Retina (tissue), 1 donor: ENCODE measurements around the gene ADAMTS2.
A peak's percentile ranks its signal among the peaks of the same experiment; 100 is the strongest.
"Not testable (repeated sequence)": the region's sequence is repeated elsewhere in the genome, so short reads cannot be mapped to it uniquely, and the experiment has no call there.

Experiments used
- DNase-seq: peaks from one replicate; pipeline ENCODE4 v3.0.0-alpha.2; 2016

Gene ADAMTS2

DNA sequence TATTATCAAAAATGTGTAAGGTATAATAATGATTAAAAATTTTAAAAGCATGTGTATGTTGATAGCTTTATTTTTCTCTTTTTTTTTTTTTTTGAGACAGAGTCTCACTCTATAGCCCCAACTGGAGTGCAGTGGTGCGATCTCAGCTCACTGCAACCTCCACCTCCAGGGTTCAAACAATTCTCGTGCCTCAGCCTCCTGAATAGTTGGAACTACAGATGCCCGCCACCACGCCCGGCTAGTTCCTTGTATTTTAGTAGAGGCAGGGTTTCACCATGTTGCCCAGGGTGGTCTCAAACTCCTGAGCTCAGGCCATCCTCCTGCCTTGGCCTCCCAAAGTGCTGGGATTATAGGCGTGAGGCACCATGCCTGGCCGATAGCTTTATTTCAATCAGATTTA is 20.9 kb downstream of the ADAMTS2 start:
- DNase-seq: not testable (repeated sequence)

DNA sequence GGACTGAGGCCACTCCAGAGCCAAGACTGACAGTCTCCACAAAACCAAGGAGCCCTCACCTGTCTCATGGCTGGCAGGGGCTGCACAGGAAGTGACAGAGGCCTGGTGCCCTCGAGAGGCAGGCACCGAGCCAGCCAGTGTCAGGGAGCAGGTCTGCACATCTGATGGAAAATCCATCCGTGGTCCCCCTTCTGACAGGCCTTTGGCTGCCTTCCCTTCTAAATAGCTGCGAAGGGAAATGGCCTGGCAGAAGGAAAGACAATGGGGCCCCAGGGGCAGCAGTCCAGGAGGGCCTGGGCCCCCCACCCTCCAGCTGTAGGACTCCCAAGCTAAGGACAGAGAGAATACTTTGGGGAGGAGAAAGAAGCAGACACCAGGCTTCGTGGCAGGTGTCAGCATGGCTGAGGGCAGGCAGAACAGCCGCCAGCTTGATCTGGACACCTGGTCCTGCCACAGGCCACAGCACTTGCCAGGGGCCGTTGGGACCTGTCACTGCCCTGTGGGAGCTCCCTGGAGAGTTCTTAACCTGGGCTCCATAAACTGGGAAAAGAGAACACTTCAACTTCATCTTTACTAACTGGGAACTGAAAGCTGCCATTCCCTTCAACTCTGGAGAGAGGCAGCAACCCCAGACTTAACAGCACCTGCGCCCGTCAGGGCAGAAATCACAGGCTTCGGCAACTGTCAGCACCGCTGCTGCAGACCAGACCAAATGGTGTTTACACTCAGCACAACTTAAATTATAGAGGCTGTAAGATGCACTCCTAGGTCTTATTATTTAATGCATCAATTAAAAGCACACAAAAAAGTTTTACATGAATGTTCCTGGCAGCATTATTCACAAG is 22.0 kb downstream of the ADAMTS2 start:
- DNase-seq: no peak

DNA sequence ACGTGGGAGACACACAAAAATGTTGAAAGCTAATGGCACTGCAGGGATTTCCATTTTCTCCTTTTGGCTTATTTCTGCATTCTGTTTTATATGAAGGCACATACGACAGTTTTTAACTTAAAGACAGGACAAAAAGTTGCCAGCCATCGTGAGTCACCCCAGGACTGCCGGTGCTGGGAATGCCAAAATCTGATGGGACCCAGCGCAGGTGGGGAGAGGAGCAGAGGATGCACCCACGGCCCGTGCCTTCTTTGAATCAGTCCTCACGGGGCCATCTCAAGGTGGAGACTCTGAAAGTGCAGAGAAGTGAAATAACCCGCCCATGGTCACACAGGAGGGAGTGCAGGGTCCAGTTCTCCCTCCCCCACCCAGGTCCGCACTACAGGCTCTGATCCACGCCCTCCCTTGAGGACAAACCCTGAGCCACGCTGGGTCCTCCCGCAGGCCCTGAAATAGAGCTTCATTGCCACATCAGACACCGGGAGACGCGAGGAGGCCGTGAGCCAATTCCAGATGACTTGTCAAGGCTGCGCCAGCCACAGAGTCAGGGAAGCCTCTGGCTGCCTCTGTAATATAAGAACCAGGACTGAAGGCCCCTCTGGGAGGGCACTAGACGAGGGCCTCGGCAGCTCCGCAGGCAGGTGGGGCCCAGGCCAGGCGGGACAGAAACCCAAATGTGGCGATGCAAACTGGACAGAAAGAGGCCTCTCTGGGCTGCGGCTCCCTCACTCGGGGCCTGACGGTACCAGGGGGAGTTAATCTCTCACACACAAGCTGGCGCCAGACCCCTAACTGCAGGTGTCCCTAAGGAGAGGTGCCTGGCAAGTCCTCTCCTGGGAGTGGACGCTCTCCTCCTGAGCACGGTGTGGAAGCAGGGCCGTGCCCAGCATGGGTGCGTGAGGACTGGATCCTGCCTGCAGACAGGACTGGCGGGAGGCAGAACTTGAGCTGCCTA is 22.9 kb downstream of the ADAMTS2 start:
- DNase-seq: no peak

DNA sequence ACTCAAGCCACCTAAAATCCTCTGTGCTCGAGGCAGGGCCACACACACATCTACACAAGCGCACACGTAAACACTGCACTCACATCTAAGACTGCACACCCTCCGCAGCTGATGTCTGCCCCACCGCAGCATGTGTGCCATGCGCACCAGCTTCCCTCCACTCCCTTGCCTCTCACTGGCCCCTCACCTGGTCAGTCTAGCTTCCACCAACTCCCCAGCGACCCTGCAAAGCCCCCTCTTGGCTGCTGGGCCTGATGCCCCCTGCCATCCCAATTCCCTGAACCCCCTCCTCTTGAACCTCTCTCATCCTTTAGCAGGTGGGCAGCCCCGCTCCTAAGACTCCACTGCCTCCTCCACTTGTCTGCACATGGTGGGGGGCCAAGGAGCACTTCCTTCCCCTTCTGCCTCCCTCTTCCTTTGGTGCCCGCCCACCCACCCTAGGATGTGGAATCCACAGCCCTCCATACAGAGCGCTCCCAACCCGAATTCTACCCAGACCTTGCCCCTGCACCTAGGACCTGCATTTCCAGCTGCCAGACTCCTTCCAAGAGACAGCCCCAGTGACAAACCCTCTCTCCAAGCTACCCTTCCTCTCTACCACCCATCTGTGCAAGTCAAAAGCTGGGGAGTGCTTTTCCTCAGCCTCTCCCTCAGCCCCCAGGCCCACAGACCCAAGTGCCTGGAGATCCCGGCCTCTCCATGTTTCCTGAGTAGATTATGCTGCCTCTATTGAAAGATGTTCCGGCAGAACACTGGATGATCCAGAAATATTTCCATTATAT is 23.9 kb downstream of the ADAMTS2 start:
- DNase-seq: no peak

DNA sequence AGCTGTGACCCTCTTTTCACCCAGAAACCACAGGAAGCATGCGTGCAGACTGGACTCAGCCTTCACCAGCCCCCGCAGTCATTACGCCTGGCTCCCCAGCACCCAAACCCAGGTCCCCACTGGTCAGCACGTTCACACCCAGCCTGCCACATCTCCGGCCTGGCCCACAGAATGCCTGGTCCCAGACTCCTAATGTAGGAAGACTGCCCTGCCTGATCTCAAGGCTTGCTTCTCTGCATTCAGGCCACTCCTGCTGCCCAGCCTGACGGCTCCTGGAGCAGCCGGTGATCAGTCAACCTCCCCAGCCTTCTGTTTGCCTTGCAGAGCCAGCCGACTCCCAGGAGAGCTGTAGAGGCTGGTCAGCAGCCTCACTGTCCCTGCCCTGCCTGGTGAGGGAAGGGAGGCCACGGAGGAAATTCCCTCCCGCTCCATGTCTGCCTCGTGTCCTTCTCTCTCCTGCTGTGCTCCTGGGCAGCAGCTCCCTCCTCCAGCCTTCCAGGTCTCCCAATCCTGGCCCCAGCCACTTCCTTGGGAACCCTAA is 25.4 kb downstream of the ADAMTS2 start:
- DNase-seq: peak; percentile 54

- DNase-seq: no peak
These were observed 26.1 kb downstream of the ADAMTS2 start for GRCh38 chr5:179319123-179319522.

GRCh38 chr5:179318221-179318955 is 26.9 kb downstream of the ADAMTS2 start:
- peak; percentile 85 for DNase-seq

- DNase-seq: no peak
These were observed 27.6 kb downstream of the ADAMTS2 start for GRCh38 chr5:179317411-179318220.

DNA sequence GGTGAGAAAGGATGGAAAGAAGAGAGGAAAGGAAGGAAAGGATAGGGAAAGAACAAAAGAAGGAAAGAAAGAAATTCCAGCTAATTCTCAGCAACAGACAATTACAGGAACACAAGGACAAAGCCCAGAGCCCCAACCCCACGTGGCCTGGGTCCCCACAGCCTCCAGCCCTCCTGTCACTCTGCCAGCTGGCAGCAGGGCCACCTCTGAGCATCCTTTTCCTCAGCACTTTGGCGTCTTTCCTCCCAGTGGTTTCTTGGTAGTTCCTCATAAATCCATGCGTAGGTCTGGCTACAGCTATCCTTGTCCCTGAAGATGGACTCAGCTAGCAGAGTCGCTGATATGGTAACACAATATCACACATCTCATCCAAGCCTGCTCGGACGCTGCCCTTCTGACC is 28.3 kb downstream of the ADAMTS2 start:
- DNase-seq: no peak

DNA sequence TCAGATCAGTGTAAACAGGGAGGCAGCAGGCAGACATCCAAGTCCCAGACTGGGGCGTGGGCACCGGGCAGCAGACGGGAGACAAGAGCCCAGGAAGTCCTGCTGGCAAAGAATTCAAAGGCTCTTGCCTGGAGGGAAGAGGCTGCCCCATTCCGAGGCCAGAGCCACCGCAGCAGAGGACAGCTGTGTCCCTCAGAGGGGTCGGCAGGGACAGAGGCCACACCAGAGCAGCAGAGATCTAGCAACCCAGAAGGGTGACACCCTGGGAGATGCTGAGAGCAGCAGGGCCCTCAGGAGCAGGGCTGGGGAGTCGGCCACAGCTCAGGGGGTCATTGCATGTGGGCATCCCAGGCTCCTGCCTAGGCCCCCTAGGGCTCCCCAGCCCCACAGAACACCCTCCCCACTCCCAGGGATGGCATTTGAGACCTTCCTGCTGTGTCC is 29.1 kb downstream of the ADAMTS2 start:
- no peak for DNase-seq

- DNase-seq: no peak
These were observed 29.8 kb downstream of the ADAMTS2 start for GRCh38 chr5:179315356-179315890.

DNA sequence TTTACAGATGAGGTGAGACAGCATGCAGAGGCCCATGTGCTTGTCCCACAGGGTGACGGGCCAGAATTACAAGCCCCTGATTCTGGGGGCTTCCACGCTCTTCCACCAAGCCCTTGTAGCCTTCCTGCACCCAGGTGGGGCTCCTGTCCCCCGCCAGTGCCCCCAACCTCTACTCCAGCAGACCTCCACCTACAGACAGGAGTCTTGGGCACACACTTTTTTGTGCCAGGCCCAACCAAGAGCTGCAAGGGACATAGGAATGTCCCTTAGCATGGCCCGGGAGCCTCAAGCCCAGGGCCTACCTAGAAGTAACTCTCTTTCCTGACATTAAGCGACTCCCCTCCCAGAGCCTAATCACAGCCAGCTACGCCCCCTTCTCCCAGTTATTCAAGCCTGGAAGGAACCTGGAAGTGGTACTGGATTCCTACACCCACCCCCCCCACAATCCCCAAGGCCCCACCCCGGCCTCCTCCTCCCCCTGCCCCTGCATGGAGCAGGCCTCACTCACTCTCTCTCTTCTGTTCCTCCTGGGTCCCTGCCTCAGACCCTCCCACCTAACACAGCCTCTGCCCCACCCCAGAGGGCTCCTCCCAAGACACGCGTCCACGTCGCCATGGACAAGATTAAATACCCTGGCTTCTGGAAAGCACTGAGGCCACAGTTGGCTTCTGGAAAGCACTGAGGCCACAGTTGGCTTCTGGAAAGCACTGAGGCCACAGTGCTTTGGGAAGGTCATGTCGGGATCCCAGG is 30.5 kb downstream of the ADAMTS2 start:
- DNase-seq: no peak

DNA sequence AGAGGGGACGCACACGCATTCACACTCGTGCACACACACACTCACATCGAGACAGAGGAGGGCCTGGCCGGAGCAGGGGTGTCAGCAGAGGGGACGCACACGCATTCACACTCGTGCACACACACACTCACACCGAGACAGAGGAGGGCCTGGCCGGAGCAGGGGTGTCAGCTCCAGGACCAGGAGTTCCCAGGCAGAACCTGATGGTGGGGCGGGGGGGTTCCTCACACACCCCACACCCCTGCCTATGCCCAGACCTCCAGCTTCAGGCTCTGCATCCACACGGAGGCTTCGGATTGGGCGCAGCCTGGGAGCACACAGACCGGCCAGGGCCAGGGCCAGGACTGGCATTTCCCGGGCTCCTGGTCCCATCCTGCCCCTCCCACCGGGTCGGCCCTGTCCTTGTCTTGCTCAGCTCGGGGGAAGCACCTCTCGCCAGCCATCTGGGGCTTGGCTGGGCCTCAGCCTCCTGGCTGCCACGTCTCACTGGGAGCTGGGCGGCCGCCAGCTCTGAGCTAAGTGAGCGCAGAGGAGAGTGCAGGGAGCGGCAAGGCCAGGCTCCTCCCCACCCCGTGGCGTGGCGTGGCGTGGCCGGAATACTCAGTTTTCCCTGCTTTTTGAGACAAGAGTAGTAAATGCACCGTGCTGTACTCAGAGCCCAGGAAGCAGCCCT is 31.3 kb downstream of the ADAMTS2 start:
- DNase-seq: peak; percentile 20

- DNase-seq: no peak
These were observed 32.6 kb downstream of the ADAMTS2 start for GRCh38 chr5:179312557-179313235.

- DNase-seq: no peak
These were observed 33.7 kb downstream of the ADAMTS2 start for GRCh38 chr5:179311581-179311980.

GRCh38 chr5:179311091-179311470 is 34.2 kb downstream of the ADAMTS2 start:
- DNase-seq: no peak

- no peak for DNase-seq
These were observed 34.7 kb downstream of the ADAMTS2 start for GRCh38 chr5:179310439-179311090.

- DNase-seq: no peak
These were observed 35.4 kb downstream of the ADAMTS2 start for GRCh38 chr5:179309751-179310320.
